Naive thymus-derived CD4-positive, alpha-beta T cell (primary cell): ENCODE measurements around the gene CNGA4. TPM values are rescaled to one million over a fixed set of nuclear protein-coding genes. Genes with fewer than 3 reads are reported as not detected.
A peak's percentile ranks its signal among the peaks of the same experiment; 100 is the strongest.

Source experiments
- ATAC-seq: fragments of 150-1000 bp; cut with Tn5 transposase; 2 replicates; pipeline ENCODE4 v1.10.0; 2021; ENCODE audit warnings: mild to moderate bottlenecking, moderate library complexity
- CTCF ChIA-PET: fragments of 350-600 bp; sonication (Branson Sonifier 250); formaldehyde crosslinking; loops from one replicate; lab custom pipeline; 2021; ENCODE audit warnings: antibody characterized with exemption; lab: Charles Lee
- POLR2A ChIA-PET: fragments of 350-600 bp; sonication (Branson Sonifier 250); formaldehyde crosslinking; loops from one replicate; lab custom pipeline; 2021; ENCODE audit warnings: antibody characterized with exemption, inconsistent platforms; lab: Charles Lee
- DNase-seq, 9 donors: peaks; one replicate each; pipeline versions ENCODE4 v3.0.0 to v3.0.0-alpha.2; 2020 to 2022; ENCODE audit warnings: mixed read lengths in 1 of 9
- H3K27ac ChIP-seq: one replicate; pipeline ENCODE4 v1.7.0; 2013; ENCODE audit warnings: mild to moderate bottlenecking, low read depth, low read length, moderate library complexity
- H3K27me3 ChIP-seq, 2 donors: one replicate each; pipeline ENCODE4 v1.7.0; 2013; ENCODE audit warnings: low read length in 2 of 2, mild to moderate bottlenecking in 2 of 2, moderate library complexity in 2 of 2; ENCODE audit not compliant: control insufficient read depth in 2 of 2, insufficient read depth in 2 of 2
- H3K36me3 ChIP-seq, 3 experiments: 1 replicate in 2 of 3; 2 replicates in 1 of 3; pipeline ENCODE4 v1.7.0; 2013; ENCODE audit warnings: low read length in 3 of 3, mild to moderate bottlenecking in 3 of 3, moderate library complexity in 1 of 3; ENCODE audit not compliant: insufficient read depth in 3 of 3, control insufficient read depth in 2 of 3
- H3K4me1 ChIP-seq, 2 donors: one replicate each; pipeline ENCODE4 v1.7.0; 2013; ENCODE audit warnings: low read length in 2 of 2, mild to moderate bottlenecking in 2 of 2, moderate library complexity in 1 of 2; ENCODE audit not compliant: control insufficient read depth in 2 of 2, insufficient read depth in 2 of 2
- H3K4me3 ChIP-seq: 2 replicates; pipeline ENCODE4 v1.7.0; 2013; ENCODE audit warnings: mild to moderate bottlenecking, low read length
- H3K9me3 ChIP-seq, 3 experiments: 1 replicate in 2 of 3; 2 replicates in 1 of 3; pipeline ENCODE4 v1.7.0; 2013; ENCODE audit warnings: low read length in 3 of 3; ENCODE audit not compliant: control insufficient read depth in 2 of 3
- H3K27ac Mint-ChIP-seq, 9 donors: one replicate each; pipeline ENCODE4 v1.8.0; 2020 to 2022; ENCODE audit warnings: mixed read lengths in 9 of 9, mild to moderate bottlenecking in 8 of 9, moderate library complexity in 5 of 9, inconsistent platforms in 2 of 9
- H3K27me3 Mint-ChIP-seq, 5 donors: one replicate each; pipeline ENCODE4 v1.8.0; 2021 to 2022; ENCODE audit warnings: mixed read lengths in 5 of 5, mild to moderate bottlenecking in 1 of 5
- H3K36me3 Mint-ChIP-seq, 5 donors: one replicate each; pipeline ENCODE4 v1.8.0; 2020 to 2022; ENCODE audit warnings: mixed read lengths in 5 of 5, mild to moderate bottlenecking in 3 of 5, inconsistent platforms in 1 of 5
- H3K4me1 Mint-ChIP-seq, 7 donors: one replicate each; pipeline ENCODE4 v1.8.0; 2020 to 2022; ENCODE audit warnings: mixed read lengths in 7 of 7, mild to moderate bottlenecking in 3 of 7, inconsistent platforms in 1 of 7
- H3K4me3 Mint-ChIP-seq, 10 donors: one replicate each; pipeline ENCODE4 v1.8.0; 2020 to 2022; ENCODE audit warnings: mild to moderate bottlenecking in 10 of 10, mixed read lengths in 10 of 10, moderate library complexity in 6 of 10, inconsistent platforms in 2 of 10
- H3K9me3 Mint-ChIP-seq, 11 donors: one replicate each; pipeline ENCODE4 v1.8.0; 2020 to 2022; ENCODE audit warnings: mixed read lengths in 11 of 11, mild to moderate bottlenecking in 4 of 11, inconsistent platforms in 1 of 11, moderate library complexity in 1 of 11
- intact Hi-C, 2 donors: fragments of 100-400 bp; cut with micrococcal nuclease; formaldehyde crosslinking; loops; one replicate each; pipeline ENCODE4 v1.15.1; 2023
- polyA plus RNA-seq, 2 donors: library from polyadenylated mRNA; unstranded; fragments of 300-500 nt; fragmentation: Illumina TruSeq; gene quantifications; one replicate each; pipeline ENCODE4 v1.2.3, GENCODE V29; 2021
- total RNA-seq, 6 experiments: library from RNA in 5 of 6; stranded (reverse) in 5 of 6; gene quantifications; 1 replicate in 5 of 6; 2 replicates in 1 of 6; pipeline ENCODE4 v1.2.3 and lab custom pipeline; 2021 to 2026

CNGA4 gene
- total and polyA plus RNA-seq, 7 experiments from 2014 or later: 0.32 to 0.62 (median 0.37) TPM; not detected in 3

- H3K27me3 Mint-ChIP-seq: no peaks in the 10 kb centered on the region
- H3K27ac Mint-ChIP-seq: no peak overlapping the region
- ATAC-seq (no peak), DNase-seq (no peak)
- H3K36me3 Mint-ChIP-seq: peaks cover 6 to 38% (median 11%) of the 10 kb centered on the region in 5 donors
- Histone ChIP-seq H3K27me3 (no peaks in the 10 kb centered on the region), H3K4me1 (peaks cover 0 to 17% of the 10 kb centered on the region in 2 donors), H3K36me3 (peaks cover 0 to 22% (median 0%) of the 10 kb centered on the region in 3 experiments), H3K9me3 (no peaks in the 10 kb centered on the region), H3K27ac (no peak overlapping the region), H3K4me3 (no peak overlapping the region)
- H3K4me1 Mint-ChIP-seq: peaks cover 18 to 34% (median 27%) of the 10 kb centered on the region in 7 donors
- CTCF ChIA-PET: no interaction called here
- intact Hi-C loops: no loop called here
- no peak overlapping the region for H3K4me3 Mint-ChIP-seq
- H3K9me3 Mint-ChIP-seq: no peaks in the 10 kb centered on the region
- POLR2A ChIA-PET: no interaction called here
Measured at GRCh38 chr11:6206456-6207180, 32.3 kb upstream of the CNGA4 start.

GRCh38 chr11:6209801-6210200 lies 29.1 kb upstream of the CNGA4 start:
- no peak for ATAC-seq
- peaks cover 4 to 29% (median 11%) of the 10 kb centered on the region in 5 donors for H3K36me3 Mint-ChIP-seq
- ChIA-PET POLR2A (interaction anchor here (0.6 kb wide), 1 partner anchor 170 kb away, joined by 5 read pairs; no protein-coding TSS in a partner anchor), CTCF (no interaction called here)
- H3K4me3 Mint-ChIP-seq: no peak overlapping the region
- Histone ChIP-seq H3K27ac (no peak overlapping the region), H3K9me3 (no peaks in the 10 kb centered on the region), H3K27me3 (no peaks in the 10 kb centered on the region), H3K4me1 (no peaks in the 10 kb centered on the region), H3K36me3 (peaks cover 0 to 51% (median 0%) of the 10 kb centered on the region in 3 experiments), H3K4me3 (no peak overlapping the region)
- H3K4me1 Mint-ChIP-seq: peaks cover 0 to 15% (median 5%) of the 10 kb centered on the region in 7 donors
- H3K27ac Mint-ChIP-seq: no peak overlapping the region
- no peaks in the 10 kb centered on the region for H3K27me3 Mint-ChIP-seq
- intact Hi-C loops: no loop called here
- no peak for DNase-seq
- H3K9me3 Mint-ChIP-seq: no peaks in the 10 kb centered on the region

GRCh38 chr11:6210274-6210955 lies 28.5 kb upstream of the CNGA4 start:
- ChIA-PET POLR2A (no interaction called here), CTCF (no interaction called here)
- Mint-ChIP-seq H3K9me3 (no peaks in the 10 kb centered on the region), H3K4me1 (peaks cover 0 to 10% (median 0%) of the 10 kb centered on the region in 7 donors), H3K36me3 (peaks cover 7 to 33% (median 12%) of the 10 kb centered on the region in 5 donors), H3K27ac (peak overlapping the region in 1 of 9 donors; percentile 47), H3K4me3 (no peak overlapping the region), H3K27me3 (no peaks in the 10 kb centered on the region)
- no peak for DNase-seq
- Histone ChIP-seq H3K27ac (no peak overlapping the region), H3K9me3 (no peaks in the 10 kb centered on the region), H3K27me3 (no peaks in the 10 kb centered on the region), H3K4me1 (no peaks in the 10 kb centered on the region), H3K36me3 (peaks cover 0 to 55% (median 0%) of the 10 kb centered on the region in 3 experiments), H3K4me3 (no peak overlapping the region)
- intact Hi-C loops: no loop called here
- no peak for ATAC-seq

- Histone ChIP-seq H3K4me3 (no peak overlapping the region), H3K9me3 (no peaks in the 10 kb centered on the region), H3K27me3 (no peaks in the 10 kb centered on the region), H3K27ac (no peak overlapping the region), H3K36me3 (peaks cover 6 to 92% (median 13%) of the 10 kb centered on the region in 3 experiments), H3K4me1 (peaks cover 0 to under 1% of the 10 kb centered on the region in 2 donors)
- ChIA-PET CTCF (no interaction called here), POLR2A (no interaction called here)
- ATAC-seq (no peak), DNase-seq (no peak)
- Mint-ChIP-seq H3K9me3 (no peaks in the 10 kb centered on the region), H3K4me1 (peaks cover 6 to 10% (median 6%) of the 10 kb centered on the region in 7 donors), H3K36me3 (peaks cover 11 to 42% (median 29%) of the 10 kb centered on the region in 5 donors), H3K27ac (no peak overlapping the region), H3K27me3 (no peaks in the 10 kb centered on the region), H3K4me3 (no peak overlapping the region)
- intact Hi-C loops: no loop called here
Measured at GRCh38 chr11:6214530-6214929, 24.4 kb upstream of the CNGA4 start.

GRCh38 chr11:6216501-6216900 lies 22.4 kb upstream of the CNGA4 start:
- Mint-ChIP-seq H3K4me3 (no peak overlapping the region), H3K4me1 (peaks cover 11 to 23% (median 18%) of the 10 kb centered on the region in 7 donors), H3K27me3 (no peaks in the 10 kb centered on the region), H3K27ac (no peak overlapping the region), H3K9me3 (no peaks in the 10 kb centered on the region), H3K36me3 (peaks cover 18 to 45% (median 42%) of the 10 kb centered on the region in 5 donors)
- Histone ChIP-seq H3K27me3 (no peaks in the 10 kb centered on the region), H3K27ac (no peak overlapping the region), H3K4me1 (peaks cover 0 to 7% of the 10 kb centered on the region in 2 donors), H3K9me3 (no peaks in the 10 kb centered on the region), H3K36me3 (peaks cover 6 to 86% (median 21%) of the 10 kb centered on the region in 3 experiments), H3K4me3 (no peak overlapping the region)
- ATAC-seq (no peak), DNase-seq (no peak)
- POLR2A ChIA-PET: no interaction called here
- intact Hi-C loops: no loop called here
- CTCF ChIA-PET: no interaction called here

- Histone ChIP-seq H3K4me3 (no peak overlapping the region), H3K36me3 (peaks cover 6 to 86% (median 33%) of the 10 kb centered on the region in 3 experiments), H3K27ac (no peak overlapping the region), H3K4me1 (peaks cover 0 to 7% of the 10 kb centered on the region in 2 donors), H3K9me3 (no peaks in the 10 kb centered on the region), H3K27me3 (no peaks in the 10 kb centered on the region)
- no peaks in the 10 kb centered on the region for H3K27me3 Mint-ChIP-seq
- no peak for DNase-seq
- intact Hi-C loops: no loop called here
- POLR2A ChIA-PET: interaction anchor here (0.6 kb wide), 2 partner anchors 136 to 530 kb away, joined by 3 read pairs; no protein-coding TSS in a partner anchor
- H3K36me3 Mint-ChIP-seq: peaks cover 21 to 57% (median 51%) of the 10 kb centered on the region in 5 donors
- CTCF ChIA-PET: interaction anchor here (0.6 kb wide), 3 partner anchors 127 to 465 kb away, joined by 3 to 6 read pairs (median 4); no protein-coding TSS in a partner anchor
- no peak overlapping the region for H3K4me3 Mint-ChIP-seq
- H3K4me1 Mint-ChIP-seq: peaks cover 16 to 27% (median 23%) of the 10 kb centered on the region in 7 donors
- H3K9me3 Mint-ChIP-seq: no peaks in the 10 kb centered on the region
- no peak overlapping the region for H3K27ac Mint-ChIP-seq
- no peak for ATAC-seq
Measured at GRCh38 chr11:6217722-6218121, 21.2 kb upstream of the CNGA4 start.
